GM18519 (cell line): ENCODE data around the gene SRSF6.
"Not testable (repeated sequence)": the region's sequence is repeated elsewhere in the genome, so short reads cannot be mapped to it uniquely, and the experiment has no call there.

Experiments used
- ATAC-seq: cut with Tn5 transposase; IDR thresholded peaks from one replicate; pipeline ENCODE4 v1.9.1; 2021; ENCODE audit warnings: mild to moderate bottlenecking, moderate library complexity; ENCODE audit not compliant: unreplicated experiment, low FRiP score

SRSF6 gene

DNA sequence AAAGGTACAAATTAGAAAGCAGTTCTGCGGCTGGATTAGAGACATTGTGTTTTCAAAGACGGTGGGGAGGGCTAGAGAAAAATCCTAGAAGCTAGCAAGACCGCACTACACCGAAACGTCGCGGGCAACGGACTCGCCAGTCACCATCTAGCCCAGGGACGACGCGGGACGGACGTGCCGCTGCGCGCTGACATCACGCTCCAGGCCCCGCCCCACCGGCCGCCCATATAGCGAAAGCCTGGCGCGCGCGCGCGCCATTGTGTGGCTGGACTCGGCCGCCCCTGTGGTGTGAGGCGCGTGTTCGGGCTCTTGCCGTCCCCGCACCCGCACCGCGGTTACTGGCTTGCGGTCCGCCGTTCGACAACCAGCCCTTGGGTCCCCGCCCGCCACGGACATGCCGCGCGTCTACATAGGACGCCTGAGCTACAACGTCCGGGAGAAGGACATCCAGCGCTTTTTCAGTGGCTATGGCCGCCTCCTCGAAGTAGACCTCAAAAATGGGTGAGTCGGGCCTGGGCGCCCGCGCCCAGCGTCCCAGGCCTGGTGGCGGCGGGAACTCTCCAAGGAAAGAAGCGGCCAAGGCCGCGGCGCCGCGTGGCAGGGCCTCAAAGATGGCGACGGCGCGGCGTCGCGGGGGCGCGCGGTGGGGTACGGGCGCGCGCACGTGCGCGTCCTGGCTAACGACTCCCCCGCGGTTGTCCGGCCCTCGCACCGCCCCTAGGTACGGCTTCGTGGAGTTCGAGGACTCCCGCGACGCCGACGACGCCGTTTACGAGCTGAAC, at the start of gene SRSF6:
TSS of gene SRSF6 (plus strand) at position 257 of the 782 bp plus-strand sequence. CDS start at position 395, 138 bp downstream.
- ATAC-seq: peak; percentile 74

- ATAC-seq: no peak
Observed at GRCh38 chr20:43408848-43409576, 48.7 kb upstream of the SRSF6 start.

- no peak for ATAC-seq
Observed at GRCh38 chr20:43409577-43409913, 48.2 kb upstream of the SRSF6 start.

DNA sequence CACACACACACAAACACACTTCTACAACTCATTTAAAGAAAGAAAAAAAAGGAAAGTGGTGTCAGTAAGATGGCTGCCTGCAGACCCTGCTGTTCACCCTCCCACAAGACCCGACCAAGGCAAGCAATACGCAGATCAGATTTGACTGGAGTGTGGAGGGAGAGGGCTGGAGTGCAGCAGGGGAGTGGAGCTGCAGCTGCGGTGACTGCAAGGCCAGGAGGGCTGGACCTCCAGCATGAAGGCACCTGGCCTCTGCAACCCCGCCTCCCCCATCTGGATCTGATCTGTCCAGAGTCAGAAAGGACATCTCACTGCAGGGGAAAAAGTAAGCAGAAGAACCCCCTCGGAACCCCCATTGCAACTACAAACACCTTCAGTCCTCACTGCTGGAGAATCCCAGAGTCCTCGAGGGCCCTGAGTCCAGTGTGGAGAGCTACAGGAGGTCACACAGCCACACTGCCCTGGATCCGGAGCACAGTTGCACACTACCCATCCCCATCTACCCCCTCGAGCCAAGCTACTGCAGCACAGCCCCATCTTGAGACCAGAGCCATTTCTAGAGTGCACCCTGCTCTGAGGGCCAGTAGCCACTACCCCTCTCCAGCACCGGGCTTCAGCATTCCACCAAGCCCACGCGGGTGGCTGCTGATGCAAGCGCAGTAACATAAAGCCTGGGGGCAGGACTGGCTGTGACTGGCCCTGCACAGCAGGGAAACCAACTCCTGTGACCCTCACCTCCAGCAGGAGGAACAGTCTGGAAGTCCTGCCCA, 41.9 kb upstream of the SRSF6 start:
- ATAC-seq: no peak

GRCh38 chr20:43416591-43417228, 41.0 kb upstream of the SRSF6 start:
- no peak for ATAC-seq

- ATAC-seq: no peak
Observed at GRCh38 chr20:43420192-43420591, 37.5 kb upstream of the SRSF6 start.

- ATAC-seq: not testable (repeated sequence)
Observed at GRCh38 chr20:43420913-43421312, 36.8 kb upstream of the SRSF6 start.

- ATAC-seq: no peak
Observed at GRCh38 chr20:43426172-43426571, 31.5 kb upstream of the SRSF6 start.

DNA sequence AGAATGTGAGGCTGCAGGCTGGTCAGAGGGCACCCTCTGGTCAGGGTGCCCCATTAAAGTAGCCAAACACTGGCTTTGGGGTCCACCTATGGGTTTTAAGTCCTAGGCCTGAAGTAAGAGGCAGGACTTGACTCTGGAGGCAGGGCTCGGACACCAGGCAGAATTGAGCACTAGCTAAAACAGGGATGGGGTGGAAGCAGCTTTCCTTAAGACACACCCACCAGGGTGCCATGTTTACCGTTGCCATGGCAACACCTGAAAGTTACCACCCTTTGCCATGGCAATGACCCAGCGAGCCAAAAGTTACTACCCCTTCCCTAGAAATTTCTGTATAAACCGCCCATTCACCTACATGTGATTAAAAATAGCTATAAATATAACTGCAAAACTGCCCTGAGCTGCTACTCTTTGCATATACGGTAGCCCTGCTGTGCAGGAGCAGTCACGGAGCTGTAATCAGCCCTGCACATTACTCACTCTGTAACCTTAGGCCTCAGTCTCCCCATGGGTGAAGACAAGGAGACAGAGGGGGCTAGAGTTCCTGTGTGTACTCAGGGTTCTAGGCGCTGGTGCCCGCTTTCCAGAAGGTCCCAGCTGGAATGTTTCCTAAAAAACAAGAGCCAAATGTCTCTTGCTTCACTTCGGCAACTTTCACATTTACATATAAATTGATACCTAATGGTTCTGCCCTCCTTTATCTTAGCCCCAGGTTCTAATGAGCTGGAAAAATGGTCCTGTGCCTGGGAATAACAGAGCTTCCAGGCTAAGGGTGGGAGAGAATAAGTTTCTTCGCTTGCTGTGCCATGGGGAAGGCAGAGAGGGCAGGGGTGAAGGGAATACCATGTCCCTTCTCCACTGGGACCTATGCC, 27.2 kb upstream of the SRSF6 start:
- no peak for ATAC-seq

DNA sequence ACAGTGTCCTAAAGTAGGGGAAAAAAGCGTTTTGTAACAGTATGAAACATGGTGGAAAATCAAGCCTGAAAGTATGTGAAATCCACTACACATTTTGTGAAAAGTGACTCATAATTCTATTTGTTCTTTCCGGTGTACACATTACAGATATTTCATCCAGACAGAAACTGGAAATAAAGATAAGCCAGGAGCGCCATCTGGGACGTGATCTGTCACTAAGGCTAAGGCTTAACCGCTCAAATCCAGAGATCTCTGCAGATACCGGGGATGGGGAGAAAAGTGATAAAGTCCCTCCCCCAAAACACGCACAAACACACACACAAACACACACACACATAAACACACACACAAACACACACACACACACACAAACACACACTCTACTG, 26.6 kb upstream of the SRSF6 start:
- no peak for ATAC-seq

GRCh38 chr20:43432498-43432897, 25.2 kb upstream of the SRSF6 start:
- ATAC-seq: no peak

GRCh38 chr20:43433250-43433854, 24.3 kb upstream of the SRSF6 start:
- no peak for ATAC-seq

DNA sequence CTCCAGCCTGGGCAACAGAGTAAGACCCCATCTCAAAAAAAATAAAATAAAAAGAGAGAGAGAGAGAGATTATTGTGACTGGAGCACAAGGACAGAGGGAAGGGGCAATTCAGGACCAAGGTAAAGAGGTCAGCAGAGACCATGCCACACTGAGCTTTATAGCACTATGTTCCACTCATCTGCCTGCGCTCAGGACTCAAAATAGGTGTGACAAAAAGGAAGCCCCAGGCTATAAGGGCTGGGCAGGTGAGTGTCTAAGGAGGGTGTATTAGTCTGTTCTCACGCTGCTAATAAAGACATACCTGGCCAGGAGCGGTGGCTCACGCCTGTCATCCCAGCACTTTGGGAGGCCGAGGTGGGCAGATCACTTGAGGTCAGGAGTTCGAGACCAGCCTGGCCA, 23.1 kb upstream of the SRSF6 start:
- no peak for ATAC-seq

DNA sequence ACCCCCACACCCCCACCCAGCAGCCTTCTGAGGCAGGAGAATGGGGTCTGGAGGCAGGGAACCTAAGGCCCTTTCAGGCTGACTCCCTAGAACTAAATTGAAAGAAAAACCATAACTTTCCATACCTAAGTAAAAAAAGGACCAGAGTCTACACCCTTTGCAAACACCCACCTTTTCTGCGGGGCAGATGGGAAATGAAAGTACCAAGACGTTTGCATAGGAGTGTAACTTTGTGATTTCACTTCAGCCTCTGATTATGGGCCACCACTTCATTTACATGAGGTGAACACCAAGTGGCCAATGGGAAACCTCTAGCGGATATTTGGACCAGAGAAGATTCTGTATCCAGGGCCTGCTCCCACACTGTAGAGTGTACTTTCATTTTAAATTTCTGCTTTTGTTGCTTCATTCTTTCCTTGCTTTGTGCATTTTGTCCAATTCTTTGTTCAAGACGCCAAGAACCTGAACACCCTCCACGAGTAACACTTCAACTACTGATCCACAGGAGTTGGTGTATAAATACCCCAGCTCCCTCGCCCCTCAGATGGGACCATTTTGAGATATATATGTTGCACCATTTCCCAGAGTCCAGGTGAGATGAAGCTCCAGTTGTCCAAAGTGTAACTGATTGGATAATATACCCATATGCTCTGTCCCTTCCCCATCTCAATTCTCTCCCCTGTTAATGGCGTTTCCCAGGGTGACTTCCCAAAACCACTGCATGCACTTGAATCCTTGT, 18.9 kb upstream of the SRSF6 start:
- peak; percentile 91 for ATAC-seq

DNA sequence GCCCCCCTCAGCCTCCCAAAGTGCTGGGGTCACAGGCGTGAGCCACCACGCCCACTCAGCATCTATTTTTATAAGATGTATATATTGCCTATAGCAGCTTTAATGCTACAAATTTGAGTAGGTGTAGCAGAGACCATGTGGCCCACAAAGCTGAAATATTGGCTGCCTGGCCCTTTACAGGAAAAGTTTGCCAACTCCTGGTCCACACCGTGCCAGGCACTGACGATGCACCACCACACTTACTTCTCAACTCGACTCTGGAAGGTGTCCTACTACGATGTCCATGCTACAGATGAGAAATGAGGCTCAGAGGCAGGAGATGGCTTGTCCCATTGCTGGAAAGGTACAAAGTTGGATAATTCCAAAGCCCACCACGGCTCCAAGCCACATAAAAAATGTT, 17.2 kb upstream of the SRSF6 start:
- ATAC-seq: no peak

DNA sequence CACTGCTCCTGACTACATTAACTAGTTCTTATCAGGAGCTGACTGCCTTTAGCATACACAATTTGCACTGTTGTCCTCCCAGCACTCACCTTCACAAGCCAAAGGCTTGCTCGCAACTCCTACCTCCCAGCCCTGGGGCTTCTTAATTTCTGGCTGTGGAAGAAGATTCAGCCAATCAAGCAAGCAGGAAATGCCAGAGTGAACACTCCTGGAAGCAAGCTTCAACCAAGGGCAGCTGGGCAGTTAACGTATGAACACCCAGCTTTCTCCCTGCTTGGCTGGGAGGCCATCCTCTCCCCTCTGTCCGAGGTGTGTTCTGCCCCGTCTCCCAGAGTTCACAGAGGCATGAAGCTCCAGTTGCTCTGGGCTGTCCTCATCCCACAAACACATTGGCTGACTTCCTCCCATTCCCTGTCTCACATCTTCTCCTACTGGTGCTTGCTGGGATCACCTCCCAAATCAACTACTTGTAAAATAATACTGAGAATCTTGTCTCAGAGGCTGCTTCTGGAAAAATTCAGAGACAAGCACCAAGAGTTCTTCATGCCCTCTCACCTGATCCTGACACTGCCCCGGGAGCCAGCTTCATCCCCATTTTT, 15.3 kb upstream of the SRSF6 start:
- ATAC-seq: no peak

DNA sequence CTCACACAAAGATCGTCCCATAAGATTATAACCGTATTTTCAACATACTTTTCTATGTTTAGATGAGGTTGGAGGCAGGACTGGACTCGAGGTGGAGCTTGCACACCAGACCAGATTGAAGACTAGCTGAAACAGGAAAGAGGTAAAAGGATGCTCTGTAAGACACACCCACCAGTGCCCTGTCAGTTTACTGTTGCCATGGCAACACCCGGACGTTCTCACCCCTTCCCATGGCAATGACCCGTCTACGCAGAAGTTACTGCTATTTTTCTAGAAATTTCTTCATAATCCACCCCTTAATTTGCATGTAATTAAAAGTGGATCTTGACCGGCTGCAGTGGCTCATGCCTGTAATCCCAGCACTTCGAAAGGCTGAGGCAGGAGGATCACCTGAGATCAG, 13.6 kb upstream of the SRSF6 start:
- ATAC-seq: no peak

- ATAC-seq: no peak
Observed at GRCh38 chr20:43446361-43446879, 11.3 kb upstream of the SRSF6 start.
